HUDEP-2 (cell line): ENCODE data around the gene LIMD2.

Experiments
- DNase-seq, 76 experiments: peaks; one replicate each; lab custom pipeline; 2025; ENCODE audit not compliant: unreplicated experiment in 76 of 76; lab: John Stamatoyannopoulos, UW

Gene LIMD2

DNA sequence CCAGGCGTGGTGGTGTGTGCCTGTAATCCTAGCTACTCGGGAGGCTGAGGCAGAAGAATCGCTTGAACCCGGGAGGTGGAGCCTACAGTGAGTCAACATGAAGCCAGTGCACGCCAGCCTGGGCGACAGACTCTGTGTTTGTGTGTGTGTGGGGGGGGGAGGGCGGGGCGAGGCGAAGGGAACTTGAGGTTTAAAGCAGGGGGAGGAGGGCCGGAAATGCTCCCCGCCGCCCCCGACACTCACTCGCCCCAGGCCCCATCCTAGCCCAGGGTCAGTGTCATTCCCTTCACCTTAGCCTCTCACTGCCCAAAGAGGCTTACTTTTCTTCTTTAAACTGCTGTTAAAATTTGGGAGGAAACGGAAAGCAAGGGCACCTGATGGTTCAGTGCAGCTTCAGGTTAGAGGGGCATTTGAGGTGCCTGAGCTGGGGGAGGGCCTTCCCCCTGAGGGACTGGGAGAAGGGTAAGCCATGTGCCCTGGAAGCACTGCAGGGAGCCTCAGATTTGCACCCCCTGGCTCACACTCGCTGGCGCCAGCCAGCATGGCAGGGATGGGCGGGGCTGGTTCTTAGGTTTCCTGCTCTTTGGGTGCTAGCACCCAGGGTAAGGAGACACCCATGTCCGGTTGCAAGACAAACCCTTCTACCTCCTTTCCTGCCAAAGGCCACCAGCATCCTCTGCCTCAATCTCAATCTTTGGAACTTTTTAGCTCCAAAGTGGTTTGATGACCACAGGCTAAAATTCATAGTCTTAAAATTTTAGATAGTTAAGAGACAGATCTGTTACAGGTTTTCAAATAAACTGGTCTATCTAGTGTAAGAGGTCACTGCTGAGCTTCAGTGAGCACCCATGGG, 2.2 kb upstream of the LIMD2 start:
- DNase-seq: peak in 63 of 76 experiments; percentile 5 to 81 (median 56)

DNA sequence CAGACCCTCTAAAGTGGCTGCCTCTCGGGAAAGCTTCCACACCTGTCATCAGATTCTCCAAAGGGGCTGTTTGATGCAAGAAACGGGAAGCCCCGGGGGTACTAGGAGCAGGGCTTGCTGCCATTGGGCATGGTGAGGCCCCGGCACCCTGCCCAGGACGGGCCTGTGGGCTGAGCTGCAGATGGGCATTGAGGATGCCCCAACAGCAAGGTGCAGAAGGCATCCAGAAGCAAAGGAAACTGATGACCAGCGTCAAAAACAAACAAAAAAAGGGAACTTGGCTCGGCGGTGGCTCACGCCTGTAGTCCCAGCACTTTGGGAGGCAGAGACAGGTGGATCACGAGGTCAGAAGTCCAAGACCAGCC, 1.5 kb upstream of the LIMD2 start:
- peak in 3 of 76 experiments; percentile 21 to 51 (median 32) for DNase-seq

DNA sequence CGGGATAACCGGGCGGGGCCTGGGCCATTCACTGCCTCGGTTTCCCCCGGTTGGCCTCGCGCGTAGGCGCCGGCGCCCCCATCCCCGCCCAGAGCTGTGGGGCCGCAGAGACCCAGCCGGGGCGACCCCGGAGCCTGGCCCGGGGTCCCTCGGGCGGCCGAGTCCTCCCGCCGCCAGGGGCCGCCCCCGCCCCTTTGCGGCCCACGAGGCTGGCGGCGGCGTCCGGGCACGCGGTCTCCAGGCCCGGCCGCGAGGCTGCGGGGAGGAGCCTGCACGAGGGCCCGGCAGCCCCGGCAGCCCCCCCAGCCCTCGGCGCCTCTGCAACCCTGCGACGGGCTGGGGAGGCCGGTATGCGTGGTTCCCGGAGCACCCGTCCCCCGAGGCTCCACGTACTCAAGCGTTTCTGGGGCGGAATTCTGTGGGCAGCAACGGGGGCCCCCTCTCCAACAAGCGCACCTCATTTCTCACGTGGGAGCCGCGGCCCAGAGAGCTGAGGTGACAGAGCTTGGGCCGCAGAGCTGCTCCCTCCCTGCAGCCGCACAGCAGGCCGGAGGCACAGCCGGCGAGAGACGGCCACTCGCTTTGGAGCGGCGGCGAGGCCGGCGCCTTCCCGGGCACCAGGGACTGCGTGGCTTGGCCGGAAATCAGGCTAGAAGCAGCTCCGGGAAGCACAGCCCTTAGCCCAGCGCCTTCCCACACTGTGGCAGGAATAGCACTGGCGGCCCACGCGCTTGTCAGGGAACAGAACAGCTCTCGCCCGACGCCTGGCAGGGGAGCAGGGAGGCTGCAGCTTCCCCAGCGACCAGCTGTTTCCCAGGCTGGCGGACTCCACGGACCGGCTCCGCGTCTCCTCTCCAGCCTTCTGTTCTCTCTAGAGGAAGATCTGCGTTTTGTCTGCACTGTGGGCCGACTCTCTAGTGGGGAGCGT, 867 bp upstream of the LIMD2 start:
- peak in 34 of 76 experiments; percentile 8 to 69 (median 31) for DNase-seq

DNA sequence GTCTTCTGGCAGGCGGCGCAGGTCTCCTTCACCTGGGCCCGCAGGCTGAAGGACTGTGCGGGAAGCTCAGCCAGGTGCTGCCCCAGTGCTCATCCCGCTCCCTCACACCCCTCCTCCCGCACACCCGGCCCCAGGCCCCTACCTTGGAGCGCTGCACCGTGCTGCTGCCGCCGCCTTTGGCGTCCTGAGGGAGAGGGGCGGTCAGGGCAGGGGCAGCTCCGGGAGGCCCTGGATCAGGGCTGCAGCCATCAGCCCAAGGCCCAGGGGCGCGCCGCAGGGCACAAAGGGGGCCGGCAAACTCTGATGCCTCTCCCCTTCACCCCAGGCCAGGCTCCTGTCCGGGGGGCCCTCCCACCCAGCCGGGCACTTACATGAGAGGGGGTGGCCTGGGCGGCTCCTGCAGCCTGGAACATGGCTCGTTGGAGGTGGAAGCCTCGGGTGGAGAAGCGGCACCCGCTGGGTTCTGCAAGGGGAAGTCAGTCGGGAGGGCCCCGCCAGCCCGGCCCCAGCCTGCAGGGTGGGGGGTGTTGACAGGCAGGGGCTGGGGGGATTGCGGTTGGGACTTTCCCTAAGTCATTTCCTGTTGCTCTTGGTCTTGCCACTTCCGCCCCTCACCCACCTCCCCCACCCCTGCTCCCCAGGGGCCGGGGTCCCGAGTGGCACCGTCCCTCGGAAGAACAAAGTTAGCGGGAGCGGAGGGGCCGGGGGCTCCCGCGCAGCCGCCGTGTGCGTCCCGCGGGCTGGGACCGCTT, 863 bp downstream of the LIMD2 start:
- peak in 12 of 76 experiments; percentile 3 to 21 (median 14) for DNase-seq

DNA sequence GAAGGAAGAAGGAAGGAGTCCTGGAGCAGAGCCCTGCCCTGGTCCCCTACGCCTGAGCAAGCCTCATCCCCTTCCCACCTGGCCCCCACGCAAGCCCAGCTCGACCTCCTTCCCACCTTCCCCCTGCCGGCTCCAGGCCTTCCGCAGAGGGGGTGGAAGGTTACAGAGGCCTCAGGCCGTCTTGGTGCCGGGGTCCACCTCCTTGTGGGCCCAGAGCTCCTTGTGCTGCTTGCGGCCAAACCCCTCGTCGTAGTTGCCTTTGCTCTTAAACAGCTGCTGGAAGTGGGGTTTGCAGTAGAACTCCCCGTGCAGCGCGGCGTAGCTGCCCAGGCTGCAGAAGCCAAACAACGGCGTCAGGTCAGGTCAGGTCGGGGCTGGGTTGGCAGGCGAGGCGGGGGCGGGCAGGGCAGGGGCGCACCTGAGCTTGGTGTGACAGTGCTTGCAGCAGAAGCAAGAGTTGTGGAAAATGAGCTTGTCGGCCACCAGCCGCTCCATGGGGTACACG, 1.5 kb downstream of the LIMD2 start:
- no peak for DNase-seq

DNA sequence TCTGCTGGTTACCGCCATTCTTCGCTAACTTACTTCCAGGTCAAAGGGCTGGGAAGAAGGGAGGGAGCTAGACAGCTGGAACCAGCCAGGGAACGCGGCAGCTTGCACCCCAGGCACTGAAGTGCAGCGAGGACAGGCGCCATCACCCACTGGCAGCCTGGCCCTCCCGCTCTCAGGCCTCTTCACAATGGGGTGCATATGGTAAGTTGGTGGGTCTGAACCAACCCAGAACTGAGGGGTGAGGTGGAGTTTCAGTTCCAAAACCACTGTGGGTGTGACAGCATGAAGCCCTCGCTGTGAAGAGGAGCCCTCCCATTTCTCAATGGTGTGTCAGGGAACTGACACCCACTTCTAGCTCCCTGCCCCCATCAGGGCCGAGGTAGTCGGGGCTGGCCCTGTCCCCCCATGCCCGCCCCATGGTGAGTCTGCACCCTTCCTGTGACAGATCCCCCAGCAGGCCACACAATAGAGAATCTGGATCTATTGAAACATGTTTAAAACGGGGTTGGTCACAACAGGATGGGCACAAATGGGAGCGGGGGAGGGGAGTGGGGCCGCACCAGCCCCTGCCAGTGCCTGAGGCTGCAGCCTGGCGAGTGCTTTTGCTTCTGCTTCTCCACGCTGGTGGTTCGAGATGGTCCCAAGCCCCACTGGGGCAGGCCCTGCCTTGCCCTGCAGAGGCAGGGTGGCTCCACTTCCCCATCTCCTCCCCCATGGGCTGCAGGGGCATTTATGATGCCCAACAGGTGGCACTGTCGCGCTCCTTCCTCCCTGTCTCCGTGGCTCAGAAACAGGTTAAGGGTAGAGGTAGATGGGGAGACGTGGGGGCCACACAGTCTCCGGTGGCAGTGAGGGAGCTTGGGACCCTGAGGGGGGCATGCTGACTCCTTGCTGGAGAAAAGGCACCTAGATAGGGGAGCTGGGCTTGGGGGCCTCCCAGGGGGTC, 2.3 kb downstream of the LIMD2 start:
- DNase-seq: peak in 64 of 76 experiments; percentile 21 to 77 (median 54)

DNA sequence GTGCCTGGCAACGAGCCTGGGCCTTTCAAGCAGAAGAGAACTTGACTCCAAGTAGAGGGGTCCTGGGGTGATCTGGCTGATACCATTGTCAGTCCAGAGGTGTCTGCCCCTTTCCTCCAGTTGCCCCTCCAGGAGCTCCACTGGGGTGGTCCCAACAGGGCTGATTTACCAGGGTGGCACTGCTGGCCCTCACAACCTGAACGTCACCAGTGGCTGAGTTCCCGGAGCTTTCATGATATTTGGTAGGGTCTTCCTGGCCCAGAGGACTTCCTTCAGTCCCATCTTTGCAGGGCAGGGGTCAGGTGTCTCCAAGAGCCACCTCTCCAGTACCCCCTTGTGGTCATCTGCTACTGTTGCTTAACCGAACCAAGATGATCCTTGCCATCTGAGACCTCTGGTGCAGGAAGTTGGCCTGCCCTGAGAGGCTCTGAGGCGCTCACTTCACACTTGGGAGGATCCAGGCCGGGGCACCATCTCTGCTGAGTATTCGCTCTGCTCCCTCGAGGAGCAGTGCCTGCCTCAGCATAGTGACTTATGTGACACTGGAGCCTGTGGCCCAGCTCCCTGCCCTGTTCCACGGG, 3.5 kb downstream of the LIMD2 start:
- peak in 26 of 76 experiments; percentile 5 to 63 (median 27) for DNase-seq

DNA sequence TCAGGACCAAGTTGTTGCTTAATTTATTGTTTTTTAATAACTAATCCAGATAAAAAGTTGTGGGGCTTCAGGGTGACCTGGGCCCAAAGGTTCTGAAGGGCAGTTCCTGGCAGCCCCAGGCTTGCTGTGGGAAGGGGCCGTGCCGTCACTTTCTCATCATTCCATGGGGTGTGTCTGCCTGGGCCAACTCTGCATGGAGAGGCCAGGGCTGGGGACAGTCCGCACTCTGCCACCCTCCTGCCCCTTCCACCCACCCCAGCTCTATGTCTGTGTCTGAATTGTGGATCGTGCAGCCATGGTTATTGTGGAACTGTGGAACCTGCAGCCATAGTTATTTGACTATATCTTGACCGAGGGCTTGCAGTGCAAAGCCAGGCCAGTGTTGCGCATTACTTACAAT, 4.0 kb downstream of the LIMD2 start:
- DNase-seq: no peak

DNA sequence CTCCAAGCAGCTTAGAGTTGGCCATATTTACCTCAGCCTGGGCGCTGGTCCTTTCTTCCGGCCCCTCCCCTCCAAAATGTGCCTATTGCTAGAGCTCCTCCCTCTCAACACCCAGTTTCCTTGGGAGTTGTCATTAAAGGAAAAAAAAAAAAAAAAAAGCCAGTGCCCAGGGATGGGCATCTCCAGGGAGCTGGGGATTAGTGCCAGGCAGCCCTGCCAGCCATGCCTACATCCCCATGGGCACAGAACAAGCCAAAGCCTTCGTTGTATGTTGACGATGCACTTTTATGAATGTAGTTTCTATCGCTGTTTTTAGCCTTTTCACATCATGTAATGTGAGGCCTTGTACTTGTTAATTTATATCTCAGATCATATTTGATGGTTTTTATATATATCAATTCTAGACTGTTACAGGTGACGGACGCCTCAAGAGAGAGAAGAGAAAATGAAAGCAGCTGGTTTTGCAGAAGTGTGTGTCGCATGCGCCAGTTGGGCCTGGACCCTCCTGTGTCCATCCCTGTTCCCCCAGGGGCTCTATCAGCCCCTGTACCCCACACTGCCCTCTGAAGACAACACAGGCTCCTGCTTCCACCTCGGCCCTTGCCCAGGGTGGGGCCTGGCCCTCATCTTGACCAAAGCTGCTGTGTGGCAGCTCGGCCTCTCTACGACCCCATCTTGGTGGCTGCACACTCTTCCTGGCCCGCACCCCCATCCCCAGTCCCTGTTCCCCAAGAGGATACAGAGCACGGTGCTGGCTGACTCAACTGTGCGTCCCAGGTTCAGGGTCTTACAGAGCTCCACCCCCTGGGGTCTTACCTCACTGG, 4.8 kb downstream of the LIMD2 start:
- no peak for DNase-seq

DNA sequence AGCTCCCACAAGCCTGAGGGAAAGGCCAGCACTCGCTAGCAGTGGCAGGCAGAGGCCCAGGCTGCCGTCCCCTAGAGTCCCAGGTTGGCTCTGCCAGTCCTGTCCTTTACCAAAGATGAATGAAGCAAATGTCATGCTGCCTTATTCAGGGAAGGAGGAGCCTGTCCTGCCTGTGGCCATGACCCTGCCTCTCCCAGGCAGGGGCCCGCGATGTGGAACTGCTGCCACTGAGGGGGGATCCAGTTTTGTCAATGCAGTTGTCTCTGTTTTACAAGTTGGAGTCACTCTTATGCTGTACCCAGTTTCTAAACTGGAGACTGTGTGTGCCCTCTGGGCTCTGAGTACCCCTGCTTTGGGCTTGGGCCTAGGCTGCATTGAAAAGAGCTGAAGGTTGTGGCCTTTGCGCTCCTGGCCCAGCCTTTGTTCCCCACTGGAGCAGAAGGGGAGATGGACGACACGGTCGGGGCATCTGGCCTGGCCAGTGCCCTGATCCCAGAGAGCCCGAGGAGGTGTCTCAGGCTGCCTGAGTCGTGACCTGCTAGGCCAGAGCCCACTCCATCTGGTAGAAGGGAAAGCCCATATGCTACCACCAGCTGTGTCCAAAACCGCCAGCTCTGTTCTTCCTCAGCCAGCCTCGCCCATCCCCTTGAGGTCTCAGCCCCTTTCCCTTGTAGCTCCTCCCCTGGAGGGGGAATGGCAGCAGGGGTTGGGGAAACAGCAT, 5.5 kb downstream of the LIMD2 start:
- no peak for DNase-seq

DNA sequence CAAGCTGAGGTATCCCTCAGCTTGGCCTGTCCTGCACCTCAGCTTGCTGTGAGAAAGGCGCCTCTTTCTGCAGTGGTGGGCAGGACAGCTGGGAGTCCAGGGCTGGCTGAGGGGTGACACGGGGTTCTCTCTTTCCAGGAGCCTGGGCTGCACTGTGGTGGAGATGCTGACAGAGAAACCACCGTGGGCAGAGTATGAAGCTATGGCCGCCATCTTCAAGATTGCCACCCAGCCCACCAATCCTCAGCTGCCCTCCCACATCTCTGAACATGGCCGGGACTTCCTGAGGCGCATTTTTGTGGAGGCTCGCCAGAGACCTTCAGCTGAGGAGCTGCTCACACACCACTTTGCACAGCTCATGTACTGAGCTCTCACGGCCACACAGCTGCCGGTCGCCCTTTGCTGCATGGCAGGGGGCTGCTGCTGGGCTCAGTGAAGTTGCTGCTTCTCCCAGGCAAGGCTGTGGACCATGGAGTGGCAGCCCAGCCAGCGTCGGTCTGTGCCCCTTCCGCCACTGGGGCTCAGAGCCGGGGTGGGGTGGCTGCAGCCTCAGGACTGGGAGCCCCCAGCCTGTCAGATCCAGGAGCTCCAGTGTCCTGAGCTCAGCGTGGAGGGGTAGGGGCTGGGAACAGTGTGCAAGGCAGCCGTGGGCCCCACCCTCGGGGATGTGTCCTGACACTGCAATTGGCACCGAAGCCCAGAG, 6.4 kb downstream of the LIMD2 start:
- no peak for DNase-seq

DNA sequence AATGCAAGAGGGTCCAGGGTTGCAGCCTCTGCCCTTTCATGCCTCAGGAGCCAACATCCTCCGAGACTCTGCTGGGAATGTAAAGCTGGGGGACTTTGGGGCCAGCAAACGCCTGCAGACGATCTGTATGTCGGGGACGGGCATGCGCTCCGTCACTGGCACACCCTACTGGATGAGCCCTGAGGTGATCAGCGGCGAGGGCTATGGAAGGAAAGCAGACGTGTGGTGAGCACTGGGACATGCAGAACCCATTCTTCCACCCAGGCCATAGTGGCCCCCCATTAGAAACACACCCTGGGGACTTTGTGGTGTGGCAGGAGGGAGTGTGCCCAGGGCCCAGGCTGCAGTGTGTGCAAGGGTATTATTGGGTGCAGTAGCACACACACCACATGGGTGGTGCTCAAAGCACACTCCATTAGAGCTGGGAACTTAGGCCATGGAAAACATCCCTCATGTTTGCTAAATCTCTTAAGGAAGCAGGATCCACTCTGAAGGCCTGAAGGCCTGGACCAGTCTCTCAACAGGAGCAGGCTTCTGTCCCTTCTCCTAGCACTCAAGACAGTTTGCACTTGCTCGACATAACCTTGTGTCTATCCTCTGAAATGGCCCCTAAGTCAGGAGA, 7.6 kb downstream of the LIMD2 start:
- no peak for DNase-seq

DNA sequence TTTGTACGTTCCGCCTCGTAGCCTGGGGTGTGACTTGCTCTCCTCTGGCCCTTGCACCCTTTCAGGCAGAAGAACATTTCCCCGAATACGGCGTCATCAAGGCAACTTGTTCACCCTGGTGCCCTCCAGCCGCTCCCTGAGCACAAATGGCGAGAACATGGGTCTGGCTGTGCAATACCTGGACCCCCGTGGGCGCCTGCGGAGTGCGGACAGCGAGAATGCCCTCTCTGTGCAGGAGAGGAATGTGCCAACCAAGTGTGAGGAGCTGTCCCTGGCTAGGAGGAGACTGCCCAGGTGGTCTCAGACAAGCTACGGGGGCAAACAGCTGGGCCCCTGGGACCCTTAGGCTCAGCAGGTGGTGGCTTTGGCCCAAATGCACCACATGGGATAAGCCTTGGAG, 10.4 kb downstream of the LIMD2 start:
- no peak for DNase-seq

DNA sequence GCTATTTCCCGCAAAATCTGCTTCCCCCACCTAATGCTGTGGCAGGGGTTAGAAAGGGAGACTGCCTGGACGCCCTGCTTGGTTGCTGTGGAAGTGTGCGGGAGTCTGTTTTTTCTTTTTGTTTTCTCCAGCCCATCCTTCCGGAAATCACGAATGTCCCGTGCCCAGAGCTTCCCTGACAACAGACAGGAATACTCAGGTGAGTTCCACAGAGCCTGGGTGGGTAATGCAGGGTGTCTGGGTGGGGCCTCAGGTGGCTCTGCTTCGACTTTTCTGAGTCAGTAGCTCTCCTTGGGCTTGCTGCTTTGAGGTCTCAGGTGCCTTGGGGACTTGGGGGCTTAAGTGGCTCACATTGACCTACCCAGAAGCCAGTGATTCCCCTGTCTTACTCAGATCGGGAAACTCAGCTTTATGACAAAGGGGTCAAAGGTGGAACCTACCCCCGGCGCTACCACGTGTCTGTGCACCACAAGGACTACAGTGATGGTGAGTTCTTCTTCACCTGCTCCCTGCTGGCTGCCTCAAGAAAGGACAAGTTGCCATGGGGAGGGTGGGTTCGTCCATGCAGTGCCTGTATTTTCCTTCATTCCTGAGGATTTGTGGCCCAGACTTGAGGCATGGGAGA, 11.4 kb downstream of the LIMD2 start:
- no peak for DNase-seq

DNA sequence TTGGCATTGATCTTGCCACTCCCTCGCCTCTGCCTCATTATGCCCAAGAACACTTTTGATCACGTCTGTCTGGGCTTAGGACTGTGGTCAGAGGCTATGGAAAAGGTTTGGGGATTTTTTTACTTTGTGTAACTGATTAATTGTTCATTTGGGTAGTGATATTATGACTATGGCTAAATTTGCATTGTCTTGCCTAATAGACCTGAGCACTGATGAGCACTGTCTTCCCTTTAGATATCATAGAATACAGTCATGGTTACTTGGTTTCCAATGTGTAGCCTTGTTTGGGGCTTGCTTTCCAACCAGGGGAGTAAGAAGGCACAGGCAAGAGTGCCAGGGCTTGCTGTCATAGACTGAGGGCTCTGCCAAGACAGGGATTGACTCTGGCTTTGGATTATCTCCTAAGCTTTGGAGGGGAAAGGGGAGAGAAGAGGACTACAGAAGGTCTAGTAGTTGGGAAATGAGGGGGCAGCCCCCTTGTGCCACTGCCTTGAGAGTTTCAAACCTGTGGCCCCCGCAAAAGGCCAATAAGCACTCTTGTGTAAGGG, 13.7 kb downstream of the LIMD2 start:
- DNase-seq: no peak

DNA sequence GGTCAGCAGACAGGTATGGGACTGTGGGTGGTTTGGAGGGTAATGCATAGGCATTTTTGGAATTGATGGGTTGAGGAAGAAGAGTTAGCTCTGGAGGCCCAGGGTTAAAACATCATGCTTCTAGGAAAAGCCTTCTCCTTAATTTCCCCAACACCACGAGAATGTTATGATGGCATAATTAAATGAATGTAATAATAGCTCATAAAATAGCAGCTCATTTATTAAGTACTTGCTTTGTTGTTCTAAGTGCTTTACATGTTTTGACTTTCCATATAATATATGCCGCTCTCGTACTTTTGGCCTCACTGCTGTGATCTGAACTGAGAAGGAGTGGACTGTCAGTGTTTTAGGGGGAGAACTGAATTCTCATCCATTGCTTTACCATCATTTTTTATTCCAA, 14.3 kb downstream of the LIMD2 start:
- no peak for DNase-seq
